Measurements from ENCODE around the gene ARHGAP32. TPM values are rescaled to one million over a fixed set of nuclear protein-coding genes. Genes with fewer than 3 reads are reported as not detected.

The ARHGAP32 gene
- total and polyA plus RNA-seq, 2 donors from 2014 or later = 2.1 to 30.8 TPM

- Histone ChIP-seq H3K4me3 (ENCODE audit: low read length in 3 of 3) (no peak overlapping the region), H3K9me3 (ENCODE audit: control insufficient read depth in 2 of 3, insufficient read depth in 1 of 3, low read length in 3 of 3) (no peaks in the 10 kb centered on the region), H3K36me3 (ENCODE audit: control insufficient read depth in 2 of 3, insufficient read depth in 3 of 3, low read length in 3 of 3) (no peaks in the 10 kb centered on the region), H3K27me3 (ENCODE audit: control insufficient read depth, insufficient read depth, low read length) (no peaks in the 10 kb centered on the region), H3K9ac (ENCODE audit: low read length in 3 of 3) (no peak overlapping the region), H3K27ac (ENCODE audit: low read depth in 2 of 2, low read length in 2 of 2) (no peak overlapping the region), H3K4me1 (ENCODE audit: control insufficient read depth in 2 of 3, insufficient read depth in 2 of 3, low read depth in 1 of 3, low read length in 3 of 3) (peaks cover 0 to 2% (median 0%) of the 10 kb centered on the region in 3 donors)
- DNase-seq (peak in 1 of 5 donors; percentile 39), FAIRE-seq (no peak)
- TF ChIP-seq, protein P1, sequence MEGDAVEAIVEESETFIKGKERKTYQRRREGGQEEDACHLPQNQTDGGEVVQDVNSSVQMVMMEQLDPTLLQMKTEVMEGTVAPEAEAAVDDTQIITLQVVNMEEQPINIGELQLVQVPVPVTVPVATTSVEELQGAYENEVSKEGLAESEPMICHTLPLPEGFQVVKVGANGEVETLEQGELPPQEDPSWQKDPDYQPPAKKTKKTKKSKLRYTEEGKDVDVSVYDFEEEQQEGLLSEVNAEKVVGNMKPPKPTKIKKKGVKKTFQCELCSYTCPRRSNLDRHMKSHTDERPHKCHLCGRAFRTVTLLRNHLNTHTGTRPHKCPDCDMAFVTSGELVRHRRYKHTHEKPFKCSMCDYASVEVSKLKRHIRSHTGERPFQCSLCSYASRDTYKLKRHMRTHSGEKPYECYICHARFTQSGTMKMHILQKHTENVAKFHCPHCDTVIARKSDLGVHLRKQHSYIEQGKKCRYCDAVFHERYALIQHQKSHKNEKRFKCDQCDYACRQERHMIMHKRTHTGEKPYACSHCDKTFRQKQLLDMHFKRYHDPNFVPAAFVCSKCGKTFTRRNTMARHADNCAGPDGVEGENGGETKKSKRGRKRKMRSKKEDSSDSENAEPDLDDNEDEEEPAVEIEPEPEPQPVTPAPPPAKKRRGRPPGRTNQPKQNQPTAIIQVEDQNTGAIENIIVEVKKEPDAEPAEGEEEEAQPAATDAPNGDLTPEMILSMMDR (IDR thresholded peaks at IDR 0.05; ENCODE audit: borderline replicate concordance, extremely low read depth, insufficient read depth) = no peak
- intact Hi-C loops (cut with DNase I) = no loop called here
Measured at GRCh38 chr11:128916037-128916572, 276.0 kb downstream of the ARHGAP32 start.

- H3K4me3 ChIP-seq (ENCODE audit: low read length in 3 of 3) = no peak overlapping the region
Measured at GRCh38 chr11:128915149-128915521, 277.0 kb downstream of the ARHGAP32 start.

More at GRCh38 chr11:128915149-128915521, 277.0 kb downstream of the ARHGAP32 start:
- H3K27me3 ChIP-seq (ENCODE audit: control insufficient read depth, insufficient read depth, low read length) = no peaks in the 10 kb centered on the region
- TF ChIP-seq, protein P1 (IDR thresholded peaks at IDR 0.05; ENCODE audit: borderline replicate concordance, extremely low read depth, insufficient read depth) = no peak
- H3K27ac ChIP-seq (ENCODE audit: low read depth in 2 of 2, low read length in 2 of 2) = no peak overlapping the region
- no peak overlapping the region for H3K9ac ChIP-seq (ENCODE audit: low read length in 3 of 3)
- DNase-seq (no peak), FAIRE-seq (no peak)
- no peaks in the 10 kb centered on the region for H3K36me3 ChIP-seq (ENCODE audit: control insufficient read depth in 2 of 3, insufficient read depth in 3 of 3, low read length in 3 of 3)
- peaks cover 0 to 2% (median 0%) of the 10 kb centered on the region in 3 donors for H3K4me1 ChIP-seq (ENCODE audit: control insufficient read depth in 2 of 3, insufficient read depth in 2 of 3, low read depth in 1 of 3, low read length in 3 of 3)
- no peaks in the 10 kb centered on the region for H3K9me3 ChIP-seq (ENCODE audit: control insufficient read depth in 2 of 3, insufficient read depth in 1 of 3, low read length in 3 of 3)
- intact Hi-C loops (cut with DNase I) = no loop called here

Other genes starting within 250 kb of the ARHGAP32 start
- 0.82 TPM for gene TP53AIP1, start 249.5 kb downstream of the ARHGAP32 start, total RNA-seq
- 5.3 TPM for gene TP53AIP1, start 249.5 kb downstream of the ARHGAP32 start, polyA plus RNA-seq (ENCODE audit: insufficient read depth, low read depth, low replicate concordance)
- 5.2 TPM for gene BARX2, start 183.5 kb upstream of the ARHGAP32 start, total RNA-seq
- 6.9 TPM for gene BARX2, start 183.5 kb upstream of the ARHGAP32 start, polyA plus RNA-seq (ENCODE audit: insufficient read depth, low read depth, low replicate concordance)